Smooth muscle cell (in vitro differentiated cells): ENCODE results near the gene HCRTR2. TPM values are rescaled to one million over a fixed set of nuclear protein-coding genes. Genes with fewer than 3 reads are reported as not detected.

Source experiments
- DNase-seq: peaks from one replicate; lab custom pipeline; 2025; ENCODE audit not compliant: unreplicated experiment; lab: John Stamatoyannopoulos, UW
- H2AFZ ChIP-seq: fragments of 200-600 bp; sonication (generic); 2 replicates; pipeline ENCODE4 v1.6.0; 2016; ENCODE audit warnings: antibody characterized with exemption, low read depth, mild to moderate bottlenecking
- H3F3A ChIP-seq: fragments of 200-600 bp; sonication (generic); 2 replicates; pipeline ENCODE4 v1.6.0; 2017; ENCODE audit warnings: antibody characterized with exemption, low read depth
- H3K27ac ChIP-seq: fragments of 200-600 bp; sonication (generic); 2 replicates; pipeline ENCODE4 v1.5.1; 2016; ENCODE audit warnings: low read depth, mild to moderate bottlenecking
- H3K27me3 ChIP-seq: fragments of 200-600 bp; sonication (generic); 2 replicates; pipeline ENCODE4 v1.6.1; 2016; ENCODE audit warnings: low read depth, mild to moderate bottlenecking
- H3K36me3 ChIP-seq: fragments of 200-600 bp; sonication (generic); 2 replicates; pipeline ENCODE4 v1.5.1; 2016; ENCODE audit warnings: low read depth
- H3K4me1 ChIP-seq: fragments of 200-600 bp; sonication (generic); 2 replicates; pipeline ENCODE4 v1.5.1; 2016; ENCODE audit warnings: low read depth
- H3K4me2 ChIP-seq: fragments of 200-600 bp; sonication (generic); 2 replicates; pipeline ENCODE4 v1.6.0; 2016; ENCODE audit warnings: mild to moderate bottlenecking
- H3K4me3 ChIP-seq: fragments of 200-600 bp; sonication (generic); 2 replicates; pipeline ENCODE4 v1.5.1; 2016; ENCODE audit warnings: mild to moderate bottlenecking
- H3K79me2 ChIP-seq: fragments of 200-600 bp; sonication (generic); 2 replicates; pipeline ENCODE4 v1.6.0; 2016; ENCODE audit warnings: low read depth, mild to moderate bottlenecking
- H3K9ac ChIP-seq: fragments of 200-600 bp; sonication (generic); 2 replicates; pipeline ENCODE4 v1.6.0; 2016; ENCODE audit warnings: low read depth
- H3K9me3 ChIP-seq: fragments of 200-600 bp; sonication (generic); replicated peaks from 2 replicates; pipeline ENCODE4 v1.5.1; 2016; ENCODE audit warnings: low read depth
- H4K20me1 ChIP-seq: fragments of 200-600 bp; sonication (generic); 2 replicates; pipeline ENCODE4 v1.6.0; 2016; ENCODE audit warnings: low read depth
- WGBS: methylation state at CpG from one replicate; pipeline ENCODE4 v1.1.7; 2016; ENCODE audit warnings: low lambda C conversion rate; 5-methylcytosine and 5-hydroxymethylcytosine counted together
- polyA plus RNA-seq: library from polyadenylated mRNA; unstranded; fragments of >200 nt; fragmentation: Nextera tagmentation; extraction: Ambion mirVana; gene quantifications from 2 replicates; pipeline ENCODE4 v1.2.1, GENCODE V29; 2016
- total RNA-seq: library from RNA; depleted of rRNA; stranded (reverse); fragments of >200 nt; gene quantifications from 2 replicates; pipeline ENCODE4 v1.2.3, GENCODE V29; 2014
- TF ChIP-seq, protein P1 (sequence below): fragments of 200-600 bp; sonication (generic); IDR thresholded peaks from 2 replicates; pipeline ENCODE4 v1.5.1; 2017; ENCODE audit warnings: borderline replicate concordance, mild to moderate bottlenecking, antibody characterized with exemption; ENCODE audit not compliant: insufficient read depth, poor library complexity, severe bottlenecking

The HCRTR2 gene
- total RNA-seq (1.6 and 2.4 TPM in 2 replicates), polyA plus RNA-seq (0.47 and 0.78 TPM in 2 replicates)

DNA sequence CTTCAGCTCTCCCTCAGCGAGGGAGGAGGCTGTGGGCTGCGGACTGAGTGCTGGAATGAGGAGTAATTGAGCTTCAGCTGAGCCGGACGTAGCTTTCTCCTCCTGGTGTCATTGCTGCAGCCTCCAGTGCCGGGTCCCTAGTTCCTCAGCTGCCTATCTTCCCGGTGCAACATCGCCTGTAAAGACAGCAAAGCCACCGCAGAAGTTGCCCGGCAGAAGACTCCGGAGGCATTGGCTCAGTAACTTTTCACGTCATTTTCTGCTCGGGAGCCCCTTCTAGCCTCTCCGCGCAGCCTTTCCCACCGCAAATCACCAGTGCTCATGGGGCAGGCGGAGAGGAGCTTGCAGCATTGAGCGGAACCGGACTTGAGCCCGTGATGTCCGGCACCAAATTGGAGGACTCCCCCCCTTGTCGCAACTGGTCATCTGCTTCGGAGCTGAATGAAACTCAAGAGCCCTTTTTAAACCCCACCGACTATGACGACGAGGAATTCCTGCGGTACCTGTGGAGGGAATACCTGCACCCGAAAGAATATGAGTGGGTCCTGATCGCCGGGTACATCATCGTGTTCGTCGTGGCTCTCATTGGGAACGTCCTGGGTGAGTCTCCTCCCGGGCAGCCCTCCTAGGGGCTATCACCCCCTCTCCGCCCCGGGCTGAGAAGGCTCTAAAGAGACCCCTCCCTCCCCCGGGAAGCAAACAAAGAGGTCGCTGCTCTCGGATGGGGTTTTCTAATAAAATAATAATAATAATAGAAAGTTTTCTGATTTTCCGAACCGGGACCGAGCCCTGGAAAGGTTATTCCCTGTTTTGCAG is at the start of gene HCRTR2:
Gene HCRTR2, plus strand, starts transcription at position 305 of the 816 bp plus-strand sequence. Its CDS starts 73 bp downstream, at position 378.
- Histone ChIP-seq H3K9me3 (no peaks in the 10 kb centered on the region), H3K79me2 (no peaks in the 10 kb centered on the region), H3K4me2 (peak within 1 kb of the TSS; percentile 68), H3K4me3 (peak within 1 kb of the TSS; percentile 29), H3K9ac (no peak within 1 kb of the TSS), H3K27me3 (peaks cover 48% of the 10 kb centered on the region), H3K36me3 (no peaks in the 10 kb centered on the region), H2AFZ (no peak within 1 kb of the TSS), H3F3A (no peaks in the 10 kb centered on the region), H4K20me1 (no peaks in the 10 kb centered on the region), H3K27ac (no peak within 1 kb of the TSS), H3K4me1 (peaks cover 8% of the 10 kb centered on the region)
- no peak for DNase-seq
- 4% methylated on average over 42 of the region's 42 CpGs for WGBS
- TF ChIP-seq, protein P1, sequence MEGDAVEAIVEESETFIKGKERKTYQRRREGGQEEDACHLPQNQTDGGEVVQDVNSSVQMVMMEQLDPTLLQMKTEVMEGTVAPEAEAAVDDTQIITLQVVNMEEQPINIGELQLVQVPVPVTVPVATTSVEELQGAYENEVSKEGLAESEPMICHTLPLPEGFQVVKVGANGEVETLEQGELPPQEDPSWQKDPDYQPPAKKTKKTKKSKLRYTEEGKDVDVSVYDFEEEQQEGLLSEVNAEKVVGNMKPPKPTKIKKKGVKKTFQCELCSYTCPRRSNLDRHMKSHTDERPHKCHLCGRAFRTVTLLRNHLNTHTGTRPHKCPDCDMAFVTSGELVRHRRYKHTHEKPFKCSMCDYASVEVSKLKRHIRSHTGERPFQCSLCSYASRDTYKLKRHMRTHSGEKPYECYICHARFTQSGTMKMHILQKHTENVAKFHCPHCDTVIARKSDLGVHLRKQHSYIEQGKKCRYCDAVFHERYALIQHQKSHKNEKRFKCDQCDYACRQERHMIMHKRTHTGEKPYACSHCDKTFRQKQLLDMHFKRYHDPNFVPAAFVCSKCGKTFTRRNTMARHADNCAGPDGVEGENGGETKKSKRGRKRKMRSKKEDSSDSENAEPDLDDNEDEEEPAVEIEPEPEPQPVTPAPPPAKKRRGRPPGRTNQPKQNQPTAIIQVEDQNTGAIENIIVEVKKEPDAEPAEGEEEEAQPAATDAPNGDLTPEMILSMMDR, result no peak

DNA sequence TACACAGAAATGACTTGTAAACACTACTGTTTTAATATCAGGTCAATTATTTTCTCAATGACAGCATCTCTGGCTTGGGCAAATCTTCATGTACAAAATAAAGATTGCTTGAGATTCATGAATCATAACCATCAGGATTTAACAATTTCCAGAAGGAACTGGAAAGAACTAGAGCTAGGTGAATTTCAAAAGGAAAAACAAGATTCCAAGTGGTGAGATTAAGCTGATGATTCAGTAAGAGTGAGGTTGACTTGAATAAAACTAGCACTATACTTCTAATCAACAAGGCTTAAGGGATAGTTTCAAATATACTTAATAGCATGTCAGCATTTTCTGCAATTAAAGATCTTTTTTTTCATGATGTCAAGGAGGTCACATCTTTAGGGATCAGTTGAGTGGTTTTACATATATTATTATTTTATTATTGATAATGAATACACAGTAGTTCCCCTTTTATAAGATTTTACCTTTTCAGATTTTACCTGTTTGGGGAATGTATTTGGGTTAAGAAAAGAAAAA is 43.5 kb upstream of the HCRTR2 start:
- Histone ChIP-seq H3K27ac (no peak overlapping the region), H4K20me1 (no peaks in the 10 kb centered on the region), H3K4me3 (no peak overlapping the region), H3K9ac (no peak overlapping the region), H3K27me3 (no peaks in the 10 kb centered on the region), H3K36me3 (no peaks in the 10 kb centered on the region), H3K9me3 (no peaks in the 10 kb centered on the region), H3K4me1 (no peaks in the 10 kb centered on the region), H2AFZ (no peak overlapping the region), H3K4me2 (no peak overlapping the region), H3F3A (no peaks in the 10 kb centered on the region), H3K79me2 (no peaks in the 10 kb centered on the region)
- TF ChIP-seq, protein P1, result no peak
- no peak for DNase-seq

DNA sequence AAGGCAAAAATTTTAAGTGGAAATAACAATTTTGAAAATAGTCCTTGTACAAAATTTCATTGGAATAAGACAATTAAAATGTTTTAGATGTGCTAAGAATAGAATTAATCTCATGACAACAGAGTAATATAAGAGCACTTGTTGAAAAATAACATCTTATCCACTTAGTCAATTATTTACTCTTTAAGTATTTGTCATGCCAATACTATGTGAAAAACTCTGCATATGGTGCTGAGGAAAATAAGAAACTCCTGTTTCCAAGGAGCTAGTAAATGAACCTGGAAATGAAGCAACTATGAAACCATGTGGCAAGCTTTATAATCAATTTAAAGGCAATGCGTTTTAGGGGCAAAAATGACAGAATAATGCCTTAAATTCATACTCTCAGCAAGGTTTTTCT is 42.7 kb upstream of the HCRTR2 start:
- Histone ChIP-seq H3K27me3 (no peaks in the 10 kb centered on the region), H3K36me3 (no peaks in the 10 kb centered on the region), H3K9ac (no peak overlapping the region), H3K4me1 (no peaks in the 10 kb centered on the region), H2AFZ (no peak overlapping the region), H3K4me2 (no peak overlapping the region), H3K4me3 (no peak overlapping the region), H3F3A (no peaks in the 10 kb centered on the region), H3K9me3 (no peaks in the 10 kb centered on the region), H3K27ac (no peak overlapping the region), H4K20me1 (no peaks in the 10 kb centered on the region), H3K79me2 (no peaks in the 10 kb centered on the region)
- TF ChIP-seq, protein P1, result no peak
- 92% methylated on average over 1 of the region's 1 CpG for WGBS
- DNase-seq, result no peak

DNA sequence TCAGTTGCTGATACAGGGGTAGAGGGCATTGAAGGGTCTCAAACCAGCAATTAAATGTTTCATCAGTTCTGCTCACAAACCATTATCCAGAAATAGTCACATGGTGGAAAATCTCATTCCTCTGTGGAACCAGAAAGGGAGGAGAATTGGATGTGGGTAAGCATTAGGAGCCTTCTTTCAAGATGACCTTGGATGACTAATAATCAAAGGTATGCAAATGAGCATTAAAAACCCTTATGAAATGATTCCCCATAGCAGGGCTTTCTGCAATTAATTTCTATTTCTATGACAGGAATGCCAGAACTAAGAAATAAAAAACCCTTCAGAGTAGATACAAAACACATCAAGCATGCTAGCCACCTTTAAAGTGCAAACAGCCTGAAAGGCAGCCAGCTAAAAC is 37.4 kb upstream of the HCRTR2 start:
- Histone ChIP-seq H3K36me3 (no peaks in the 10 kb centered on the region), H2AFZ (no peak overlapping the region), H3F3A (no peaks in the 10 kb centered on the region), H3K9ac (no peak overlapping the region), H3K4me1 (no peaks in the 10 kb centered on the region), H3K9me3 (no peaks in the 10 kb centered on the region), H3K27ac (no peak overlapping the region), H3K27me3 (no peaks in the 10 kb centered on the region), H3K4me2 (no peak overlapping the region), H4K20me1 (no peaks in the 10 kb centered on the region), H3K4me3 (no peak overlapping the region), H3K79me2 (no peaks in the 10 kb centered on the region)
- DNase-seq, result no peak
- TF ChIP-seq, protein P1, result no peak
